Effector CD4-positive, alpha-beta T cell (primary cell): ENCODE data around the gene INPP5A.

Source experiments
- DNase-seq: peaks from one replicate; pipeline ENCODE4 v3.0.0-alpha.2; 2020

INPP5A gene

GRCh38 chr10:132684164-132684891, 146.7 kb downstream of the INPP5A start:
- DNase-seq: no peak

- no peak for DNase-seq
These were observed 147.7 kb downstream of the INPP5A start for GRCh38 chr10:132685101-132685891.

GRCh38 chr10:132685921-132686680, 148.5 kb downstream of the INPP5A start:
- DNase-seq: no peak

- no peak for DNase-seq
These were observed 149.8 kb downstream of the INPP5A start for GRCh38 chr10:132687181-132687892.

GRCh38 chr10:132687893-132688579, 150.4 kb downstream of the INPP5A start:
- DNase-seq: no peak

- no peak for DNase-seq
These were observed 151.2 kb downstream of the INPP5A start for GRCh38 chr10:132688580-132689420.

GRCh38 chr10:132689721-132690360, 152.3 kb downstream of the INPP5A start:
- DNase-seq: no peak

GRCh38 chr10:132690401-132690800, 152.8 kb downstream of the INPP5A start:
- DNase-seq: no peak

GRCh38 chr10:132690821-132691610, 153.4 kb downstream of the INPP5A start:
- DNase-seq: no peak

- DNase-seq: no peak
These were observed 154.1 kb downstream of the INPP5A start for GRCh38 chr10:132691711-132692153.

GRCh38 chr10:132692311-132692710, 154.7 kb downstream of the INPP5A start:
- DNase-seq: no peak

- no peak for DNase-seq
These were observed 156.1 kb downstream of the INPP5A start for GRCh38 chr10:132693676-132694075.

- no peak for DNase-seq
These were observed 158.6 kb downstream of the INPP5A start for GRCh38 chr10:132696204-132696603.

- no peak for DNase-seq
These were observed 159.4 kb downstream of the INPP5A start for GRCh38 chr10:132696728-132697577.

GRCh38 chr10:132697578-132698200, 160.1 kb downstream of the INPP5A start:
- DNase-seq: no peak

GRCh38 chr10:132698211-132698751, 160.7 kb downstream of the INPP5A start:
- no peak for DNase-seq

GRCh38 chr10:132698761-132699391, 161.3 kb downstream of the INPP5A start:
- DNase-seq: no peak
